ENCODE data around the gene CD109.

Gene CD109

GRCh38 chr6:73653571-73654424, 42.2 kb upstream of the CD109 start, which contains the start of gene SLC17A5:
Gene SLC17A5, minus strand, starts transcription at chr6:73653992. Its CDS starts 106 bp downstream, at chr6:73653886.
- peak; percentile 90 for TF ChIP-seq MAX (IDR thresholded peaks at IDR 0.05)
- peak; percentile 35; the same call in 1 of the 2 replicates for TF ChIP-seq TEAD4 (IDR thresholded peaks at IDR 0.05)
- TF ChIP-seq CEBPB (IDR thresholded peaks at IDR 0.05): no peak
- TF ChIP-seq REST (IDR thresholded peaks at IDR 0.05; ENCODE audit: low read depth): no peak
- peak; percentile 32; the same call in 1 of the 2 replicates for TF ChIP-seq TCF12 (IDR thresholded peaks at IDR 0.05; ENCODE audit: low read depth)
- peak; percentile 98 for TF ChIP-seq YY1 (IDR thresholded peaks at IDR 0.05; ENCODE audit: low read depth)
- TF ChIP-seq ZBTB7A (IDR thresholded peaks at IDR 0.05; ENCODE audit: low read depth): peak; percentile 87
- peak; percentile 40; the same call in 1 of the 2 replicates for TF ChIP-seq TAF1 (IDR thresholded peaks at IDR 0.05; ENCODE audit: low read depth)
- TF ChIP-seq EGR1 (IDR thresholded peaks at IDR 0.05): peak; percentile 71

- TF ChIP-seq MAX (IDR thresholded peaks at IDR 0.05) (no peak), ZBTB7A (IDR thresholded peaks at IDR 0.05; ENCODE audit: low read depth) (no peak), FOXM1 (IDR thresholded peaks at IDR 0.05; ENCODE audit: borderline replicate concordance, low read depth) (no peak)
Measured at GRCh38 chr6:73655341-73655917, 40.6 kb upstream of the CD109 start.

- TF ChIP-seq TCF12 (IDR thresholded peaks at IDR 0.05; ENCODE audit: low read depth) (no peak), USF1 (IDR thresholded peaks at IDR 0.05) (no peak)
Measured at GRCh38 chr6:73656531-73657145, 39.4 kb upstream of the CD109 start.

GRCh38 chr6:73657201-73657600, 38.8 kb upstream of the CD109 start:
- TF ChIP-seq TEAD4 (IDR thresholded peaks at IDR 0.05) (no peak), ZBTB7A (IDR thresholded peaks at IDR 0.05; ENCODE audit: low read depth) (no peak), REST (IDR thresholded peaks at IDR 0.05; ENCODE audit: low read depth) (no peak), CEBPB (IDR thresholded peaks at IDR 0.05) (no peak), NFIC (IDR thresholded peaks at IDR 0.05) (no peak), TAF1 (IDR thresholded peaks at IDR 0.05; ENCODE audit: low read depth) (no peak), YY1 (IDR thresholded peaks at IDR 0.05; ENCODE audit: low read depth) (no peak), RAD21 (IDR thresholded peaks at IDR 0.05; ENCODE audit: low read depth) (no peak), TCF12 (IDR thresholded peaks at IDR 0.05; ENCODE audit: low read depth) (no peak), FOXM1 (IDR thresholded peaks at IDR 0.05; ENCODE audit: borderline replicate concordance, low read depth) (no peak), CREB1 (IDR thresholded peaks at IDR 0.05; ENCODE audit: low read depth) (no peak), EP300 (IDR thresholded peaks at IDR 0.05; ENCODE audit: borderline replicate concordance) (no peak), EGR1 (IDR thresholded peaks at IDR 0.05) (no peak), MAX (IDR thresholded peaks at IDR 0.05) (no peak), USF1 (IDR thresholded peaks at IDR 0.05) (no peak)

GRCh38 chr6:73664701-73665100, 31.3 kb upstream of the CD109 start:
- TF ChIP-seq EGR1 (IDR thresholded peaks at IDR 0.05): no peak
- no peak for TF ChIP-seq ZBTB7A (IDR thresholded peaks at IDR 0.05; ENCODE audit: low read depth)
- TF ChIP-seq FOXM1 (IDR thresholded peaks at IDR 0.05; ENCODE audit: borderline replicate concordance, low read depth): no peak
- TF ChIP-seq YY1 (IDR thresholded peaks at IDR 0.05; ENCODE audit: low read depth): no peak
- TF ChIP-seq TAF1 (IDR thresholded peaks at IDR 0.05; ENCODE audit: low read depth): no peak
- TF ChIP-seq USF1 (IDR thresholded peaks at IDR 0.05): no peak
- no peak for TF ChIP-seq CREB1 (IDR thresholded peaks at IDR 0.05; ENCODE audit: low read depth)
- TF ChIP-seq REST (IDR thresholded peaks at IDR 0.05; ENCODE audit: low read depth): no peak
- TF ChIP-seq EP300 (IDR thresholded peaks at IDR 0.05; ENCODE audit: borderline replicate concordance): no peak
- TF ChIP-seq RAD21 (IDR thresholded peaks at IDR 0.05; ENCODE audit: low read depth): no peak
- TF ChIP-seq MAX (IDR thresholded peaks at IDR 0.05): no peak
- no peak for TF ChIP-seq TEAD4 (IDR thresholded peaks at IDR 0.05)
- TF ChIP-seq CEBPB (IDR thresholded peaks at IDR 0.05): no peak
- TF ChIP-seq NFIC (IDR thresholded peaks at IDR 0.05): no peak
- TF ChIP-seq TCF12 (IDR thresholded peaks at IDR 0.05; ENCODE audit: low read depth): no peak

Measured in Ishikawa (cell line).